Stomach smooth muscle (tissue), 2 donors: ENCODE measurements around the gene ATP11A.

Experiments
- H3K27ac ChIP-seq: one replicate; pipeline ENCODE4 v1.7.0; 2013; ENCODE audit warnings: mild to moderate bottlenecking, low read length, inconsistent platforms
- H3K27me3 ChIP-seq, 2 donors: one replicate each; pipeline ENCODE4 v1.7.0; 2013; ENCODE audit warnings: low read length in 2 of 2; ENCODE audit not compliant: insufficient read depth in 2 of 2, control insufficient read depth in 1 of 2
- H3K36me3 ChIP-seq, 2 donors: one replicate each; pipeline ENCODE4 v1.7.0; 2013; ENCODE audit warnings: low read length in 2 of 2; ENCODE audit not compliant: control insufficient read depth in 2 of 2, insufficient read depth in 2 of 2
- H3K4me1 ChIP-seq: one replicate; pipeline ENCODE4 v1.7.0; 2013; ENCODE audit warnings: low read length; ENCODE audit not compliant: control insufficient read depth, insufficient read depth
- H3K4me3 ChIP-seq, 2 donors: one replicate each; pipeline ENCODE4 v1.7.0; 2013; ENCODE audit warnings: low read length in 2 of 2
- H3K9ac ChIP-seq, 2 donors: one replicate each; pipeline ENCODE4 v1.7.0; 2013; ENCODE audit warnings: low read length in 2 of 2, mild to moderate bottlenecking in 1 of 2
- H3K9me3 ChIP-seq, 2 donors: one replicate each; pipeline ENCODE4 v1.7.0; 2013; ENCODE audit warnings: low read length in 2 of 2; ENCODE audit not compliant: control insufficient read depth in 2 of 2
- donor health status: healthy.
- donor health status: Pancreatic carcinoma.

Gene ATP11A

DNA sequence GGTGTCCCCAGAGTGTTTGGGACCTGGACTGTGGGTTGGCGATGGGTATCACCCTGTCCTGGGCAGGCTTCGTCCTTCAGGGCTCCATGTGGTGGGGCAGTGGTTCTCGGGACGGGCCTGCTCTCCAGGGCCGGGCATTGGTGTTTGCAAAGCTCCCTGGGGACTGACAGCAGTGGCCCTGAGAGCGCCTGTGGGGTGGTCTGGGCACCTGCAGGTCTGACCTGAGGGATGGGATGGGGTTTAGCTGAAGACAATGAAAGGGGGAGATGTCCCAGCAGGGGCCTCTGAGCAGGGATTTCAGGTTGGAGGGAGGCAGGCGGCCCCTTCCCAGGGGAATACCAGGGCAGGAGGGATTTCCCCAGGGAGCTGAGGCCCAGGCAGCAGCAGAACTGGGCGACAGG is 210.9 kb downstream of the ATP11A start:
- Histone ChIP-seq H3K36me3 (no peaks in the 10 kb centered on the region), H3K4me1 (no peaks in the 10 kb centered on the region), H3K27me3 (peaks cover 10 to 14% of the 10 kb centered on the region in 2 donors), H3K4me3 (no peak overlapping the region), H3K9me3 (peaks cover 0 to 14% of the 10 kb centered on the region in 2 donors), H3K27ac (no peak overlapping the region), H3K9ac (no peak overlapping the region)

DNA sequence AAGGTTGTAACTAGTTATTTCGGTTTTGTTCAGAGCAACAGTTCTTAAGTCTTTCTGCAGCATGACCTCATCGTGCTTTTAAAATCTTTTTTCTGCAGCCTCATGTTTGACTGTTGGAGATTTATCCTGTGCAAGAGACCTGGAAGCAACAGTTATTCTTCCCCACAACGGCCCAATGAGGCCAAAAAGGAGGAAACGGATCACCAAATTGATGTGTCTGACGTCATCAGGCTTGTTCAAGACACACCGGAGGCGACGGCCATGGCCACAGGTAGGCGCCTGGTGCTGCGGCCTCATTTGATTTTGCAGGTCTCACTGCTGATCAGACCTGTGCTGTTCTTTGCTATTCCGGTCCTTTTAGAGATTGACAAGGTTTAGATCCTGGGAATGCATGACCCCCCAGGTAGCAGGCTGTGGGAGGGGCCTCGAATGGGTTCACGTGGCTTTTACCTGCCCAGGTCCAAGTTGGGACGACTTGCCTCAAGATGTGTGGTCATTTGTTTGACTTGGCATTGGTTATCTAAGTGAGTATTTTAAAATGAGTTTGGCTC is 212.3 kb downstream of the ATP11A start:
- H3K4me3 ChIP-seq, result no peak overlapping the region
- no peak overlapping the region for H3K27ac ChIP-seq
- peaks cover 4% of the 10 kb centered on the region in 2 donors for H3K27me3 ChIP-seq
- no peak overlapping the region for H3K9ac ChIP-seq
- no peaks in the 10 kb centered on the region for H3K4me1 ChIP-seq
- H3K9me3 ChIP-seq, result peaks cover 0 to 14% of the 10 kb centered on the region in 2 donors
- no peaks in the 10 kb centered on the region for H3K36me3 ChIP-seq

DNA sequence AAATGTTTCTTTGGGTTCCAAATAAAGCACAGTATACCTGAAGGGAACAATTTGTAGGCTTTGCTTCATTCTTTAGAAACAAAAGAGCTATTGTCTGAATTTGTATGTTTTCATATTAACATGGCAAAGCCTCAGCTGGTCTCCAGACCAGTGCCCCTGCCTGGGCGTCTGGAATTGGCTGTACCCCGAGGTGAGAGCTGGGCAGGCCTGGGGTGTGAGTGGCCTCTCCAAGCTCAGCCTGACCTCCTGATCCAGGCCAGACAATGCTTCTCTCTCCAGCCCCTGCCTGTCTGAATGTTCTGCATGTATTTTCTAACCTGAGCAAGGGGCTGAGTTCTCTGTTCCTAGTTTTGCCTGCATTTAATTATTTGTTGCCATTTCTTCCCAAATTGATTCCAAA is 212.8 kb downstream of the ATP11A start:
- Histone ChIP-seq H3K27ac (no peak overlapping the region), H3K27me3 (peaks cover 0 to 2% of the 10 kb centered on the region in 2 donors), H3K4me3 (no peak overlapping the region)

DNA sequence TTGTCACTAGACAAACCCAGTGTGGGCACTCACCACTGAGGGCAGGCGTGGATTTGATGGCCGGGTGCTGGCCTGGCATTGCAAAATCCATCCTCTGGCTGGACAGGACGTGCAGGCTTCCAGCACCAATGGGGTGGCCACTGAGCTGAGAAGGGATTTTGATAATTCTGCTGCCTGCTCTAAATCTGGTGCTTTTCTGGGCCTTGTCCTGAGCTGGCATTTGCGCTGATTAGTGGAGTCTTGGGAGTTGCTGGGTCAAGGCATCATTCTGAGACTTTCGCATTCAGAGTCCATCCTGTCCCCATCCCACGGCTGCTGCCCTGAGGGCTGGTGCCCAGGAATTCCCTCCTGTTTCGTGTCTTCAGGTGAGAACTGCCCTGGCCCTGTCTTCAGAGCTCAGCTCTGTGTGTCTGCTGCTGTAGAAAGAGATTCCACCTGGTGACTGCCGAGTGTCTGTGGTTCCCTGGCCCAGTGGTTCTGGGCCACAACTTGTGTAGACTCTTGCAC is 213.3 kb downstream of the ATP11A start:
- Histone ChIP-seq H3K27me3 (no peaks in the 10 kb centered on the region), H3K27ac (no peak overlapping the region), H3K9ac (no peak overlapping the region), H3K4me3 (no peak overlapping the region), H3K9me3 (peaks cover 0 to 14% of the 10 kb centered on the region in 2 donors), H3K36me3 (no peaks in the 10 kb centered on the region), H3K4me1 (no peaks in the 10 kb centered on the region)

More for the DNA sequence above, 212.8 kb downstream of the ATP11A start:
- Histone ChIP-seq H3K9me3 (peaks cover 0 to 14% of the 10 kb centered on the region in 2 donors), H3K9ac (no peak overlapping the region), H3K36me3 (no peaks in the 10 kb centered on the region), H3K4me1 (no peaks in the 10 kb centered on the region)

DNA sequence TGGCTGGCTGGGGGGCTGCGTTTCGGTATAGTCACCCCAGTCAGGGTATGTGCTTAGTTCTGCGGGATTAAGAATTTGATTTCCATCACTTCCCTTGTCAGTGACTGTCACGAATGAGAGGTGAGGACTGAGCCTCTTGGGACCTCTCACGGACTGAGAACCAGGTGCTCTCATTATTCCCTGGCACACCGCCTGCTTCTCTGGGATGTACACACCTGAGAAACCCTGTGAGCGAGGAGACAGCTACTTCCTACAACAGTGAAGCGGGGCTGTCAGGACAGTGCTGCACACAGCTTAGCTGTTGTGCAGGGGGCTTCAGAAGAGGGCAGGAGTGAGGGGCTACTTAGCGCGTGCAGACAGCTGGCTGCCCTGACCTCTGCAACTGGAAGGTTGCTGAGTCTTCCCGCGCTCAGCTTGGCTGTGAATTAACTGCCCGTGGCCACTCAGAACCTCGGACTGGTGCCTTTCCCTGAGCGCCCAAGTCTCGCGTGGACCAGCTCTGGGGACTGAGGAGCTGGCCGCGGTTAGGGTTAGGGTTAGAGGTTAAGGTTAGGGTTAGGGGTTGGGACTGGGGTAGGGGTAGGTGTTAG is 213.9 kb downstream of the ATP11A start:
- Histone ChIP-seq H3K4me3 (no peak overlapping the region), H3K27me3 (no peaks in the 10 kb centered on the region), H3K27ac (no peak overlapping the region), H3K4me1 (no peaks in the 10 kb centered on the region), H3K36me3 (no peaks in the 10 kb centered on the region), H3K9ac (no peak overlapping the region), H3K9me3 (peaks cover 0 to 14% of the 10 kb centered on the region in 2 donors)

DNA sequence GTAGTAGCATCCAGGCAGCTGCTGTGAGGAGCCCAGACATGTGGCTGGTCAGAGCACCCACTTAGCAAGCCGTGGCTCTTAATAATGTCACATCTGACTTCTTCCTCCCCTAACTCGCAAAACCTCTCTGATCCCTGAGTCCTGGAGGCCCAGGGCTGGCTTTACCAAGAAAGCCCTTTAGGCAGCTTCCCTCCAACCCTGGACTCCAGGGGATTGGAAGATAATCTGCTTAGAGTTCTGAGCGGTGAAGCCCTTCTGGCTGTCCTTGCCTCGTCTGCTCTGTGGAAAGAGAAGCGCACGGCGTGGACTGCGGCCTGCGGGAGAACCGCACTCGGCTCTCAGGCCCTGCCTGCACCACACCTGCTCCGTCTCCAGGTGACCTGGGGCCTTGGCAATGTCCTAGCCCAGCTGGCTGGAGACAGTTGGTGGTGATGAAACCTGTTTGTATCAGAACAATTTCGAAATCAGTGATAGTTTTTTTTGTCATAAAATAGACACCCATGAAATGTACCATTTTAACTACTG is 214.7 kb downstream of the ATP11A start:
- H3K9me3 ChIP-seq, result peaks cover 0 to 14% of the 10 kb centered on the region in 2 donors
- H3K4me1 ChIP-seq, result no peaks in the 10 kb centered on the region
- no peak overlapping the region for H3K27ac ChIP-seq
- H3K27me3 ChIP-seq, result peaks cover 0 to 3% of the 10 kb centered on the region in 2 donors
- H3K4me3 ChIP-seq, result no peak overlapping the region
- no peak overlapping the region for H3K9ac ChIP-seq
- no peaks in the 10 kb centered on the region for H3K36me3 ChIP-seq

DNA sequence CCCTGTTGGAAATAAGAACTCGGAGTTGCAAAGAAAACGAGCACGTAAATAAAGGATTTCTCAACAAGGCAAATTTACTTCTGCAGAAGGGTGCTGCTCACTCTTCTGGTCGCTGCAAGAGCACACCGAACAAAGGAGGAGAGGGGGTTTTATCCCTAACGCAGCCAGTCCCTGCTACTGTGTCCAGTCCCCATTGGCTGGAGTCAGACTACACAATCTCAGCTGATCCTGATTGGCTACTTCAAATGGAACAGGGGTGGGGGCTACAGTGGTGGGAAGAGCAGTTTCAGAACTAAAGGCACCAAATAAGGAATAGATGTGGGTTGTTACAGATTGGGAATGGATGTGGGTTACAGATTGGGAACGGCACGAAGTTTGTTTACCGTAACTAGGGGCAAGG is 215.2 kb downstream of the ATP11A start:
- H3K27ac ChIP-seq, result no peak overlapping the region
- no peaks in the 10 kb centered on the region for H3K4me1 ChIP-seq
- H3K36me3 ChIP-seq, result no peaks in the 10 kb centered on the region
- H3K4me3 ChIP-seq, result no peak overlapping the region
- H3K9ac ChIP-seq, result no peak overlapping the region
- peaks cover 0 to 3% of the 10 kb centered on the region in 2 donors for H3K27me3 ChIP-seq
- peaks cover 0 to 14% of the 10 kb centered on the region in 2 donors for H3K9me3 ChIP-seq

DNA sequence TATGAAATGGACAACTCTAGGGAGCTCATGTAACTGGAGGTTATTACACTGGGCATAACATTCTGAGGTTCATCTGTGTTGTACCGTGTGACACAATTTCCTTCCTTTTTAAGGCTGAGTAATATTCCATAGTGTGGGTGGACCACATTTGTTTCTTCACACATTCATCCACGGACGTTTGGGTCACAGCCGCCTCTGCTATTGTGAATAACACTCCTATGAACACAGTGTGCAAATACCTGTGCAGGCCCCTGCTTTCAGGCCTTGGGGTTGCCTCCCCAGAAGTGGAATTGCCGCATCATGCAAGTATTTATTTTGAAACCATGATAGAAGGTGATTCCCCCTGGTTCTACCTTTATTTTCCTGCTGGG is 215.8 kb downstream of the ATP11A start:
- no peaks in the 10 kb centered on the region for H3K36me3 ChIP-seq
- no peak overlapping the region for H3K9ac ChIP-seq
- peaks cover 4% of the 10 kb centered on the region in 2 donors for H3K27me3 ChIP-seq
- peaks cover 0 to 14% of the 10 kb centered on the region in 2 donors for H3K9me3 ChIP-seq
- no peak overlapping the region for H3K4me3 ChIP-seq
- no peak overlapping the region for H3K27ac ChIP-seq
- H3K4me1 ChIP-seq, result no peaks in the 10 kb centered on the region

DNA sequence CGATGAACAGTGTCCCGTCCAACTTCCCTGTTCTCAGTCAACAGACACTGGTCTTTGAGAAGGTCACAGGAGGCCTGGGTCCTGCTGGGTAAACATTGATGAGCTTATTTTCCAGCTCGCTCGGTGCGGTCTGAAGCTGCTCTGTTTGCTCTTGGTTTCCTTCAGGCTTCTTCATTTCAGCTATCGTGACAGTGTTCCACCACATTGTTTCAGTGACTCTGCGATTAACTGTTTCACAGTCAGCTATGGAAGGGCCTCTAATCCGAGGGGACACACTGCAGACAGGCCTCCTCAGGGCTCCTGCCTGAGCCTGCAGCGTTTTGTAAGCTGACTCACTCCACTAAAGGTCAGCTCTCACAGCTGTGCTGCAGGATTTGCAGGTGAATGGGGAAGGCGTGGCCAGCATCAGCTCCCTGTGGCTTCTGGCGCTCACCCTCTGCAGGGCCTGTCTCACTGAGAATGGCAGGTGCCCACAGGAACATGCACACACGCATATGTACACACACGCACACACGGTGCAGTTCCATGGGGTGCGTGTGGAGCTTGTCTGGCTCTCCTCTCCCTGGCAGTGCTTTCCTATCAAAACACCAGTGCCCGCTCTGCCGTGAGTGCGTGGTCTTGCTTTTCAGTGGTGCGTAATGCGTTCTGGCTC is 216.3 kb downstream of the ATP11A start:
- Histone ChIP-seq H3K27ac (no peak overlapping the region), H3K4me1 (no peaks in the 10 kb centered on the region), H3K9ac (no peak overlapping the region)

DNA sequence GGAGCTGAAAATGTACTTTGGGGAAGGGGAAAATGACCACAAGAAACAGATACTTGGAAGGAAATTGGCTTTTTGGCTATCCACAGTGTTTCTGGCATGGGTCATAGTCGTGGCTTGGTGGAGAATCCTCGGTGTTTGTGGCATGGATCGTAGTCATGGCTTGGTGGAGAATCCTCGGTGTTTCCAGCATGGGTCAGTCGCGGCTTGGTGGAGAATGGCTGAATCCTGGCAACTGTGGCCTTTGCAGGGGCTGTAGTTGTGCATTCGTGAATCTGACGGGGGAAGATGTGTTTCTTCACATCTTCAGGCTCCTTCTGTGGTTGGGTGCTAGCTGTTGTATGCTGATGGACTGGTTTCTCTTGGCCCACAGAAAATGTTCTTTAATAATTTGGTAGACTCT is 217.4 kb downstream of the ATP11A start:
- H3K36me3 ChIP-seq, result no peaks in the 10 kb centered on the region
- H3K4me3 ChIP-seq, result no peak overlapping the region
- H3K27ac ChIP-seq, result no peak overlapping the region
- no peaks in the 10 kb centered on the region for H3K4me1 ChIP-seq
- no peak overlapping the region for H3K9ac ChIP-seq
- peaks cover 5 to 9% of the 10 kb centered on the region in 2 donors for H3K27me3 ChIP-seq
- H3K9me3 ChIP-seq, result peaks cover 0 to 14% of the 10 kb centered on the region in 2 donors

More for the DNA sequence above, 216.3 kb downstream of the ATP11A start:
- no peak overlapping the region for H3K4me3 ChIP-seq
- no peaks in the 10 kb centered on the region for H3K36me3 ChIP-seq
- H3K27me3 ChIP-seq, result peaks cover 5 to 7% of the 10 kb centered on the region in 2 donors
- H3K9me3 ChIP-seq, result peaks cover 0 to 14% of the 10 kb centered on the region in 2 donors
